ENCODE measurements around the gene ACIN1.
A peak's percentile ranks its signal among the peaks of the same experiment; 100 is the strongest.

Gene ACIN1

DNA sequence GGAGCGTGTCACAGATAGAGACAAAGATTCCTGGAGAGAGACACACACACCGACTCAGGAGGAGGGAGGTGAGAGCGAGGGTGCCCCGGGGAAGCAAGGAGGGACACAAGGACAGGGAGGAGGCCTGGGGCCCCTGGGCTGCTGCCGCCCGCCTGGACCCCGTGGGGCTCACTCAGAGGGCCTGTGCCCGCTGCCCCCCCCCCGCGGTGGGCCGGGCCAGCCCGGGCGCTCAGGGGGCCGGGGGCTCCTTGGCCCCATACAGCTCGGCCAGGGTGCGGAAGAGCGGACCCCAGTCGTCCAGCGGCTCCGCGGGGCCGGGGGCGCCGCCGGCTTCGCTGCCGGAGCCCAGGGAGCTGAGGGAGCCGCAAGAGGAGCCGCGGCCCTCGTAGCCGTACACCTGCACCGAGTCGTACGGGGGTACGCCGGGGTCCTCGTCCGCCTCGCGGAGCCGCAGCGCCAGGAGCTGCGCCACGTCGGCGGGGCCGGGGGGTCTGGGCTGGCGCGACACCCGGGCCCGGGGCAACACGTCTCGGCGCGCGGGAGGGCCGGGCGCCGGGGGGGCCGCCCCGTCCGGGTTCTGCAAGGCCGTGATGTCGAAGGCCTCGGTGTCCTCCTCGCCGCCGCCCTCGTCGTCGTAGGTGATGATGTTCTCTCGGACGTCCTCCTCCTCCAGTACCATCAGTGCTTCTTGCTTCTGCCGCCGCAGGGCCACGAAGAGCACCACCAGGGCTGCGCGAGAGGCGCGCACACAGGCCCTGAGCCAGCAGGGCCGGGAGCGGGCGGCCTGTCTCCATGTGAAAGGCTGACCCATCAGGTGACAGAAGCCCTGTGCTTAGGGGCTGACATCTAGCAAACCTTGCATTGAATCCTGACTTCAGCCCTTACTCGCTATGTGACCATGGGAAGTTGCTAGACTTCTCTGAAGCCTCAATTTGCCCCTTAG lies 46.9 kb downstream of the ACIN1 start:
- H3K4me1 Mint-ChIP-seq, result peaks cover 4% of the 10 kb centered on the region
- peak overlapping the region in 1 of 3 experiments; percentile 41 for H3K27ac Mint-ChIP-seq
- H3K36me3 Mint-ChIP-seq (ENCODE audit: low read depth), result peaks cover 22% of the 10 kb centered on the region
- H3K9me3 Mint-ChIP-seq, result no peaks in the 10 kb centered on the region
- TF ChIP-seq, protein P1, sequence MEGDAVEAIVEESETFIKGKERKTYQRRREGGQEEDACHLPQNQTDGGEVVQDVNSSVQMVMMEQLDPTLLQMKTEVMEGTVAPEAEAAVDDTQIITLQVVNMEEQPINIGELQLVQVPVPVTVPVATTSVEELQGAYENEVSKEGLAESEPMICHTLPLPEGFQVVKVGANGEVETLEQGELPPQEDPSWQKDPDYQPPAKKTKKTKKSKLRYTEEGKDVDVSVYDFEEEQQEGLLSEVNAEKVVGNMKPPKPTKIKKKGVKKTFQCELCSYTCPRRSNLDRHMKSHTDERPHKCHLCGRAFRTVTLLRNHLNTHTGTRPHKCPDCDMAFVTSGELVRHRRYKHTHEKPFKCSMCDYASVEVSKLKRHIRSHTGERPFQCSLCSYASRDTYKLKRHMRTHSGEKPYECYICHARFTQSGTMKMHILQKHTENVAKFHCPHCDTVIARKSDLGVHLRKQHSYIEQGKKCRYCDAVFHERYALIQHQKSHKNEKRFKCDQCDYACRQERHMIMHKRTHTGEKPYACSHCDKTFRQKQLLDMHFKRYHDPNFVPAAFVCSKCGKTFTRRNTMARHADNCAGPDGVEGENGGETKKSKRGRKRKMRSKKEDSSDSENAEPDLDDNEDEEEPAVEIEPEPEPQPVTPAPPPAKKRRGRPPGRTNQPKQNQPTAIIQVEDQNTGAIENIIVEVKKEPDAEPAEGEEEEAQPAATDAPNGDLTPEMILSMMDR (IDR thresholded peaks at IDR 0.05; ENCODE audit: unreplicated experiment in 3 of 3), result no peak
- no peaks in the 10 kb centered on the region for H3K27me3 Mint-ChIP-seq (ENCODE audit: low read depth)
- H3K4me3 Mint-ChIP-seq, result no peak overlapping the region

DNA sequence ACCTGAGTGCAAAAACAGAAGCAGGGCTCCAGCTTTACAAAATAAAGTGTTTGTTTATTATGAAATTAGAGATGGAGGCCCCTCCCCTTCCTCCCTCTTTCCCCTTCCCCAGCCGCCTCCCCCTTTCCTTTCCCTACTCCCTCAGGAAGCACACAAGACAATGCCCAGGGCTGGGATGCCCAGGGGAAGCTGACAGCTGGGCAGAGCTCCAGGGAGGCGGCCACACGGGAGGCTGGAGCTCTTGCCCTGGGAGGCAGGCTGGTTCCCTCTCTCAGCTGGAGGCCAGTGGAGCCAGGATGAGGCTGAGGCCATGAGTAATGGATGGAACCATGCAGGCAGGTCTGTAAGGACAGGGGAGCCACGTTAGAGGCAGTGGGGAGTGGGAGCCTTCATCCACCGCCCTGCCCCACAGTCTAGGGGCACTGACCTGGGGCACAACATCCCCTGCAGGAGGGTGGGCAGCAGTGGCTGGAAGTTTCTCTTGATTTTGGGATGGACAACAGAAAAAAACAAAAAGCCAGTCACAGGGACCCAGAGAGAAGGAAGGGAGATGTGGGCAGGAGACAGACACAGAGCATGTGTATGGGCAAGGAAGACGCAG lies 47.8 kb downstream of the ACIN1 start:
- H3K27me3 Mint-ChIP-seq (ENCODE audit: low read depth), result no peaks in the 10 kb centered on the region
- peaks cover 14% of the 10 kb centered on the region for H3K36me3 Mint-ChIP-seq (ENCODE audit: low read depth)
- H3K4me3 Mint-ChIP-seq, result no peak overlapping the region
- no peaks in the 10 kb centered on the region for H3K9me3 Mint-ChIP-seq
- H3K27ac Mint-ChIP-seq, result peak overlapping the region in 1 of 3 experiments; percentile 41
- peaks cover 4% of the 10 kb centered on the region for H3K4me1 Mint-ChIP-seq
- TF ChIP-seq, protein P1 (IDR thresholded peaks at IDR 0.05; ENCODE audit: unreplicated experiment in 3 of 3), result no peak

DNA sequence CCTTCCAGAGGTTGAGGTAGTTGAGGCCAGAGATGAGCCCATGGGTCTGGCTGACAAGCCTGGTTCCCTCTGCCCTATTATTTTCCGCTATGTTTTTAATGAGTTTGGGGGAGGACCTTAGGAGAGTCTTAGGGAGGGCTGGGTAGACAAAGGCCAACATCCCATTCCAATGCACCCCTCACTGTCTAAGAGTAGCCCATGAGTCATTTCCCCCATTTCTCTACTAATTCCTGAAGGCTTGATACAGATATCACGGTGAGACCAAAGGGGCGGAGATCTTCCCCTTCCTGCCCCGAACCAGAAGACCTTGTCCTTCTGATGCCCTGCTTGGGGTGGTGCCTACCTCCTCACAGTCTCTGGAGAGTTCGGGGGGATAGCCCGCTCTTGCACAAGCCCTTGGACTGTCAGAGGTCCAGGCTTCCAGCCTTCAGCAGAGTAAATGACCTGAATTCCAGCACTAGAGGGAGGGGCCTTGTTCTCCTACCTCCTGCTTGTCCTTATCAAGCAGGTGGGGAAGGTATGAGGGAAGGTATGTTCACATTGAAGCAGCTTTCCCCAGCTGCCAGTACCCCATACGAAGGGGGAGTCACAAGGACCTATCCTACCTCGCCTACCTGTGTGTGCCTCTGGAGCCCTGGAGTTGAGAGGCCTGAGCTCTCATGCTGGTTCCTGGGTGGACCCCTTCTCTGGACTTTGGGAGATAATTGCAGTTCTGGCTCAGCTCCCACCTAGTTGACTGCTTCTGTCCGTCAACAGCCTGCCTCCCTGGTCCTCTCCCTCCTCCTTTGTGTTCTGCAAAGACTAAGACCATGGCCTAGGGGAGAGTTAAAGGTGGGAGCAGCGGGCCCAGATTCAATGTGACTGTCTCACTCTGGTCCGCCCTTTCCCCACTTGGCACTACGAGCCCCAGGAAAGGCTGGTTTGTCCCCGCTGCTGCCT lies 49.2 kb downstream of the ACIN1 start:
- peaks cover 4% of the 10 kb centered on the region for H3K4me1 Mint-ChIP-seq
- H3K27ac Mint-ChIP-seq, result peak overlapping the region in 1 of 3 experiments; percentile 16
- H3K4me3 Mint-ChIP-seq, result no peak overlapping the region
- H3K9me3 Mint-ChIP-seq, result no peaks in the 10 kb centered on the region
- no peaks in the 10 kb centered on the region for H3K27me3 Mint-ChIP-seq (ENCODE audit: low read depth)
- H3K36me3 Mint-ChIP-seq (ENCODE audit: low read depth), result peaks cover 14% of the 10 kb centered on the region
- TF ChIP-seq, protein P1 (IDR thresholded peaks at IDR 0.05; ENCODE audit: unreplicated experiment in 3 of 3), result no peak

DNA sequence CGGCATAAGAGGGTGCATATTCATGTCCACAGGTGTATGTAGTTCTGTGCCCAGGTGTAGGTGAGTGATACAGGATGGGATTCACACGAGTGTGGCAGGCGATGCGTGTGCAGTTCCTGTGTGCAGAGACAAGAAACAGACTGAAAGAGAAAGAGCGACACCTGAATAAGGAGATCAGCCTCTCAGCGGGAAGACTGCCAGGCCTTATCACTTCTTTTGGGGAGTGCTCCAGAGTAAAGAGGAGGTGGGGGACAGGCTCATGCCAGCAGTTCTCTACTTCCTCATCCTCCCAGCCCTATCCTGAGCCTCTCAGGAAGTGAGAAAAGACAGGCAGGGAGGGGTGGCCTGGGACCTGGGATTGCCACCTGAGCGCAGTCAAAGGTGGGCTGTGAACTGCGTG lies 50.1 kb downstream of the ACIN1 start:
- TF ChIP-seq, protein P1 (IDR thresholded peaks at IDR 0.05; ENCODE audit: unreplicated experiment in 3 of 3), result no peak
- peaks cover 4% of the 10 kb centered on the region for H3K4me1 Mint-ChIP-seq

DNA sequence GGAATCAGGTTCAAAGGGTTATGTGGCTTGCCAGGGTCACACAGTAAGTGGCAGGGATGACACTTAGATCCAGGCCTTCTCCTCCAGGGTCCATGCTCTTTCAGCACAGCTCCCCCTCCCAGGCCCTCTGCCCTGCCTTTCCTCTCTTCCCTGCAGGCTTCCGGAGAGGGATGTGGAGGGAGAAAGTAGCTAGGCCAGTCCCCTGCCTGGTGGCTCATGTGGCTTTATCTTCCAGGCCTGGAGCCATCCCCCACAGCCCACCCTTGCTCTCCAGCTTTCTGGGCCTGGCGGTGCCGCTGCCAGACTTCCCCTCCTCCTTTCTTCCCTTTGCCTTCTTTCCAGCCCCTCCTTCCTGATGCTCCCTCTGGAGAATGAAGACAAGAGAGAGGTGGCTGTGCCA lies 51.2 kb downstream of the ACIN1 start:
- H3K27ac Mint-ChIP-seq, result peak overlapping the region in 2 of 3 experiments; percentile 37 to 59
- H3K4me1 Mint-ChIP-seq, result peaks cover 4% of the 10 kb centered on the region
- TF ChIP-seq, protein P1 (IDR thresholded peaks at IDR 0.05; ENCODE audit: unreplicated experiment in 3 of 3), result no peak
- H3K36me3 Mint-ChIP-seq (ENCODE audit: low read depth), result peaks cover 11% of the 10 kb centered on the region
- no peaks in the 10 kb centered on the region for H3K9me3 Mint-ChIP-seq
- H3K4me3 Mint-ChIP-seq, result no peak overlapping the region
- H3K27me3 Mint-ChIP-seq (ENCODE audit: low read depth), result no peaks in the 10 kb centered on the region

More for the DNA sequence above, 50.1 kb downstream of the ACIN1 start:
- Mint-ChIP-seq H3K4me3 (no peak overlapping the region), H3K27ac (no peak overlapping the region), H3K9me3 (no peaks in the 10 kb centered on the region), H3K27me3 (ENCODE audit: low read depth) (no peaks in the 10 kb centered on the region), H3K36me3 (ENCODE audit: low read depth) (peaks cover 12% of the 10 kb centered on the region)

All from nephron (organoid).